ENCODE measurements around the gene TMEM129. TPM values are rescaled to one million over a fixed set of nuclear protein-coding genes. Genes with fewer than 3 reads are reported as not detected.
"Not testable (repeated sequence)": the region's sequence is repeated elsewhere in the genome, so short reads cannot be mapped to it uniquely, and the experiment has no call there.

TMEM129 gene
- total RNA-seq, 1 donor from 2014 or later, result 34.7 TPM

DNA sequence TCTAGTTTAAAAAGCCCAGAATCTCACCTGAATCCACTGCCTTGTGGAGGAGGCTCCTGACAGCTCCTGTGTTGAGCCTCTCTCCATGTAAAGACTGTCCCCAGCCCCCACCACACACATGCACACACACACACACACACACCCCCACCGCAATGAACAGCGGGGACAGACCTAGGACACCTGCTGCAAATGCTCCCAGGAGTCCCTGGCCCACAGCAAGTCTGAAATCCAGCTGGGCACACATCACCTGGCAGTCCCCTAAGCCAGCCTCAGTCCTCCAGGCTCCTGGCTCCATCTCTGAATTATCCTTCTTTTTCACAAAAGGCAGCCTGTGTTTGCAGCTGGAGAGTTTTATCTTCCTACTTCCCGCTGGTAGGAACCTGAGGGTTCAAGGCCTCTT lies 30.4 kb downstream of the TMEM129 start:
- no peak for DNase-seq

DNA sequence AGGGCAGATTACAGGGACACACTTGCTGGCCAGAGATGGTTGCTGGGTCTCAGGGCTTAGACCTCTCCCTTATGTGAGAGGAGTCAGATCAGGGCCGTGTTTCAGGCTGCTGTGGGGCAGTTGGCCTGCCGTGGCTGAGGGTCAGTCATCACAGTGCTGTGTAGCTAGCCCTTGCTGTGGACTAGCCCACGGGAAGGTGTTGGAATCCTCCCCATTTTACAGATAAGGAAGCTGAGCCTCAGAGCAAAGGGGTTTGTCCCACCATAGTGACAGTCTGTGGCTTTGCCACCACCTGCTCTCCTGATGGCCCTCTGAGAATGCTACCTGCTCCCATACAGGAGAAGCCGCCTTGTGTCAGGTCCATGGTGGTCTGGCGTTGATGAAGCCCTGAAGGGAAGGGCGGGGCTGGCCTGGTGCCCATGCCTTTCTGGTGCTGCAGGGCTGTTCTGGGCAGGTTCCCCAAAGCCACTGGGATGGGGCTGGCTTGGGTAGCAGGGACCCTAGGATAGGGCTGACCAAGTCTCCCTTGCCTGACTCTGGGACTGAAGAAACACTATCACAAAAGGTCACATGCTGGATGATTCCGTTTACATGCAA lies 34.6 kb downstream of the TMEM129 start:
- no peak for DNase-seq

DNA sequence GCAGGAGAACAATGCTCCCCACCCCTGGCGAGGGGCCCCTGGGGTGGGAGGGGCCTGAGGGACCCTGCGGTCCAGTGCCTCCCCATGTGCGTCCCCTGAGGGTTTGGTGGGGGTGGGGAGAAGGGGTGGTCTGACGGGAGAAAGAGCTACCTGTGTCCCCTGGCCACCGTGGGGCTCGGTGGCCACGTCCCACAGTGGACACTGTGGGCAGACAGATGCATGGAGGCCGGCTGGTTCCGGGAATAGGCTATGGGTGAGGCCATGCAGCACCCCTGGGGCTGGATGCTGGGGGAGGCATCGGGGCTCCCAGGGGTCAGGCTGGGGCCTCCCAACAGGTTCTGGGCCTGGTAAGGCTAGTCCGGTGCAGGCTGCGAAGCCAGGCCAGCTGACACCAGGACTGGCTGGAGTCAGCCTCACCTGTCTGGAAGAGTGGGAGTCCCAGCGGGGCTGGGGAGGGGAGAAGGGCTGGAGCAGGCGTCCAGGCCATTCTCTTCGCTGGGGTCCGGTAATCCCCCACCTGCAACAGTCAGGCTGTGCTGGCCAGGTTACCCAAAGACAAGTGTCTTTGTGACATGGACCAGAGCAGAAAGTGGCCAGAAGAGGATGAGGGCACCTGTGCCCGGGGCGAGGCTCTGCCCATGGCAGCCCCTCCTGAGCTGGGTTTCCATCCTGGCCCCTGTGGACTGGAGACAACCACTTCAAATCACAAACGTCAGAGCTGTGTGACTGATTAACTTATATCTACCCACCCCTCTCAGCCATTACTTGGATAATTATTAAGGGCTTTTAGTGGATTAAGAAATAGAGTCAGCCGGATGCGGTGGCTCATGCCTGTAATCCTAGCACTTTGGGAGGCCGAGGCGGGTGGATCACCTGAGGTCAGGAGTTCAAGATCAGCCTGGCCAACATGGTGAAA lies 35.6 kb downstream of the TMEM129 start:
- no peak for DNase-seq

DNA sequence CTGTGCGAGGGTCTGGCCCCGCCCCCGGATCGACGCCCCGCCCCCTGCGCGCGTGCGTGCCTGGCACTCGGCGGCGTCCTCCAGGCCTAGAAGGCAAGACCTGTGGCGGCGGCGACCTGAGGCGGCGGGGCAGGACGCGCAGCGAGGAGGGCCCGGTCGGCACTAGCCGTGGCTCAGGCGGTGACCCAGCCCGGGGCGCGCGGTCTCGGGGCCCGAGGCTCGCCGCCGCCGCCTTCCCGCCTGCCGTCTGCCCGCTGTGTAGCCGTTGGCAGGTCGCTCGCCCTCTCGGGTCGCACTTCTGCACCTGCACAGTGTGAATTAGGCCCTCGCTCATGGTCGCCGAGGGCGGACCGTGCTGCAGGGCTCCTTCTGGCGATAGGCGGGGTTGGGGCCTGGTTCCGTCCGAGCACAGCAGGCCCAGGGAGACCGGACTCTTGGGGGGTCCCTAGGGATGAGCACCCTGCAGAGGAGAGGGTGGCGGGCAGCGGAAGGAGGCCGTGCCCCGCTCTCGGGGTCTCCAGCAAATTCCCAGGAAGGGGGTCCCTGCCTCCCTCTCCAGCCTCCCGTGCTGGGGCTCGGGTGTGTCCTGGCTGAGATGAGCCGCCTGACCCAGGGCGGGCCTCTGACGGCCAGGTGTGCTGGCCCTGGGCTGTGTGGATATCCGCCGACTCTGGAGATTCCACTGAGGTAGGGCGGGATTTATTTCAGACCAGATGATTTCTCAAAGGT lies 36.5 kb downstream of the TMEM129 start:
- no peak for DNase-seq

DNA sequence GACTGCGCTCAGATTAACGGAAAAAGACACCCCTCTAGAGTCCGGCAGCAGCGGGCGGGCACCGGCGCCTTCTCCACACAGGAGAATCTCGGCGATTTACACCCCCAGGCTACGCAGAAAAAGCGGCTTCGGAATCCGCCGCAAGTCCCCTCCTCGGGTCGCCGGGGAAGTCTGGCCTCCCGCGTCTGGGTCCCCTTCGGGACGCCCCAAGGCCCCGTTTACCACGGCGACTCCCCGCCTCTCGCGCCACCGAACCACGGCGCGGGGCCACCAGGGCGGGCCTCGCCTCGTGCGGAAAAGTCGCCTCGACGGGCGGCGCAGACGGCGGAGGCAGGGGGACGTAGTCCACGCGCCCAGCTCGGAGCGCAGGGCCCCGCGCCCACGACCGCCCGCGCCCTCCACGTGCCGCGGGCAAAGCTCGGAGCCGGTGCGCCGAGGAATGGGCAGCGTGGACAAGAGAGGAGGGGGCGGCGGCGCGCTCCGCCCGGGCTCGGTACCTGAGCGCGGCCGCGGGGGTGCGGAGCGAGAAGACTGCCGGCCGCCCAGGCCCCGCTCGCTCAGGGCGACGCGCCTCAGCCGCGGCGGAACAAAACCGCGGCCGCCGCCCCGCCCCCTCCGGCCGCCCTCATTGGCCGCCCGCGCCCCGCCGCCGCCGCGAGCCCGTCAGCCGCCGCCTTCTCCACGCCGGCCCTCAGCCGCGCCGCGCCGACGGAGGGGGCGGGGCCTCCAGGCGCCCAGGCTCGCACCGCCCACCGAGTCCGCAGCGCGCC lies 37.2 kb downstream of the TMEM129 start, which contains the start of gene FAM53A:
Gene FAM53A (minus strand): TSS at position 578 of the 770 bp plus-strand sequence. CDS start 15,572 bp downstream, outside the sequence.
- peak; percentile 90 for DNase-seq

DNA sequence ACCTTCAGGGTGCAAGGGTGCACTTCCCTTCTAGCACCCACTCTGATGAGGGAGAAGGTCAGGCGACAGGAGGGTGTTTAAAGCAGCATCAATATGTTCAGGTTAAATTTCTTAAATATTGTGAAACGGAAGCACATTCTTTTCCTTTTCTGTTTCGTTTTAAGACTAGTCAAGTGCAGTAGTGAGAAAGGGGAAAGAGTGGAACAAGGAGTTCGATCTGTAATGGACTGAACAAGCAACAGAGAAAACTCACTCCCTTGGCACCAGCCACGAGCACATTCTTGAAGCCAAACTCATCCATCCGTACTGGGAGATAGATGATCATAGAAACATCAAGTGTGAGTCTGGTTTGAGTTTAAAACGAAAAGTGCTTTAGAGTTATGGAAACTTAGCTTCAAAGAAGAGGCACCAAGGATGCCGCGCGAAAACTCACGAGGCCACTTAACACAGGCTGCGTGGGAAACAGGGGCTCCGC lies 37.8 kb downstream of the TMEM129 start:
- DNase-seq, result peak; percentile 49

DNA sequence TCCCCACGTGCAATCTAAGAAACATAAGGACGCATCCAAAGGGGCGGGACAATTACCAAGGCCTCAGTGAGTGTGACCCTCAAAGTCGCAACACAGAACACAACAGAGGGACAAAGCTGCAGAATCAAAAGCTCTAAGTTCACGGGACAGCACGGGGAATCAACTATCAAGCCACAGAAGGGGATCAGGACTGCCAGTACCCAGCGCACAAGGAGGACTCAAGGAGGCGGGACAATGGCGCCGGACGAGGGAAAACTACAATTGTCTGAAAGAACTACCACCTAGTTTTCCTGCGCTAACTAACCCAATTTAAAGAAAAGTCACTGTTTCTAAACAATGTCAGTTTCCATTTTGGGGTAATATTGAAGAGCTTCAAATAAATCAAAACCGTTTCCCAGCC lies 38.3 kb downstream of the TMEM129 start:
- no peak for DNase-seq

DNA sequence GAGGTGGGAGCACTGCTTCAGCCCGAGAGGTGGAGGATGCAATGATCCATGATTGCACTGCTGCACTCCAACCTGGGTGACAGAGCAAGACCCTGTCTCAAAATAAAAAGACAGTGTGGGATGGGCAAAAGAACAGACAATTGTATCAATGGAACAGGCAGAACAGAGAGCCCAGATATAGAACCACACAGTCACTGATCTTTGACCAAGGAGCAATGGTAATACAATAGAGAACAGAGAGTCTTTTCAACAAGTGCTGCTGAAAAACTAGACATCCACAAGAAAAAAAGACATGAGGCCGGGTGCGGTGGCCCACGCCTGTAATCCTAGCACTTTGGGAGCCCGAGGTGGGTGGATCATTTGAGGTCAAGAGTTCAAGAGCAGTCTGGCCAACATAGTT lies 42.9 kb downstream of the TMEM129 start:
- DNase-seq, result no peak

DNA sequence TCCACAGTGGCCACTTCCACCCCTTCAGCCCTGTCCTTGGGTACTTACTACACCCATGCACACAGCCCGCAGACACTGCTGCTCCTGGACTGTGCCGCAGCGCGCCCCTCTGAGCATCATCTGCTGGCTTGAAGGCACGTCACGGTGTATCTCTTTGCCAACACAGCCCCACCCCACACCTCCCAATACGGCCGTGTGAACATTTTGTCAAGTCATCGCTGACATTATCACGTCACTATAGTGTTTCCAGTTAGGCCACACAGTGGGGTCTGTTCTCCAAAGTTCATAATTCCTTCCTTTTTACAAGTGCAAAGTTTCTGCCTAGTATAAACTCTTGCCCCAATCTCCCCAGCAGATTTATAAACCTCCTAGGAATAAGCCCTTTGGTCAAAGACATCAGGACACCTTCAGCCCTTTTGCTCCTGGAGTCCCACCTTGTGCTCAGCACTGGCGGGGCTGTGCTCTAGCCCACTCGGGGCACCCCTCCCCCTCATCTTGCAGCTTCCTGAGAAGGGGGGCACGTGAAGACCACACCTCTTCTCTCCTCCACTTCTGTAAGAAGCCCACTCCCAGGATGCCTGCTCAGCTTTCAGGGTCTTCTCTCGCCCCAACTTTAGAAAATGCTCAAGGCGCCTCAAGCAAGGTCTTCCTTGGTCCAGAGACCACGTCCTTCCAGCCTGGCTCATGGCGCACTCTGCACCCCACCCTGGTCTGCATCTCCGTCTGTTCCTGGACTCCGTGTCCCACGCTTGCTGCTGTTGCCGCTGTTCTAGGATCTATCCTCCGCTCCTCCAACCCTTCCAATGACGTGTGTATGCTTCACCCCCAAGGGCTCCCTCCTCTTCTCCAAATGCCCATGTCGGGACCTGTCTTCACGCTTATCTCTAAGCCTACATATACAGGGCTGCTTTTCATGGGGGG lies 44.3 kb downstream of the TMEM129 start:
- DNase-seq, result no peak

DNA sequence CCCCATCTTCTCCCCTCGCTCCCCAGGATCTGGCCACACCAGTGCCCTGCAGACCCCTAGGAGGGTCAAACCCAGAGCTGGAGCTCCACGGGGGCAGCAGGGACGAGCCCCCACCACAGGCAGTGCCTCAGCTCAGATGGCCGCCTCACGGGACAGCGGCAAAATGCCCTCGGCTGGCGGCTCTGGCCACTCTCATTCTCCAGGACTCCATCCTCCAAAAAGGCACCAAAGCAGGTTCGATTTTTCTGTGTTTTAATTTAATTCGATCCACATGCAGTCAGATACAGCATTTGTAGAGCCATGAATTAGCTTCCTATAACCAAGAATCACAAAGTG lies 45.4 kb downstream of the TMEM129 start:
- no peak for DNase-seq

DNA sequence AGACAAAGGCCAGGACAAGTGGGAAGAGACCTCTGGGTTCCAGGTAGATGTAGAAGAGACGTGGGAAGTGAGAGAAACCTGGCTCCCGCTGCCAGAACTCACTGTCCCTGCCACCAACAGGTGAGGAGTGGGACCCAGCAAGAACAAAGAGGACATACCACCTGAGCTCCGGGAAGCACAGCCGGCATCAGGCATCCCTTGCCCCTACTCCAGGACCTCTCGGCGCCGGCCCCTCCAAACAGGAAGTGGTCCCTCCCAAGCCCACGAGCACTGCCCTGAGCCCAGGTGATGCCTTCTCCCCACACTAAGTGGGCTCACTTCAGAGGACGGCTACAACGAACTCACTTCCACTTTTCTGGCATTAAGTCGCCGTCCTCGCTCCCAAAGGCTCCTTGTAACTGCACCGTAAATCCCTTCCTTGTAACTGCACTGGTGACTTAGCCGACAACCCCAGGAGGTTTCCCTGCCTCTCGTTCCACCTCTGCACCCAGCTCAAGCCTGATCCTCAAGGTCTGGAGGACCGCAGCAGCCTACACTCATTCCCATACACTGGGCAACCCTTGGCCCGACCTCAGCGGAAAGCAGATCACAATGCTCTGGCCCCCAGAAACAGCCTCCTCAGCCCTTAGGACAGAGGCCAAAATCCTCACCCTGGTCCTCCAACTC lies 45.9 kb downstream of the TMEM129 start:
- no peak for DNase-seq

DNA sequence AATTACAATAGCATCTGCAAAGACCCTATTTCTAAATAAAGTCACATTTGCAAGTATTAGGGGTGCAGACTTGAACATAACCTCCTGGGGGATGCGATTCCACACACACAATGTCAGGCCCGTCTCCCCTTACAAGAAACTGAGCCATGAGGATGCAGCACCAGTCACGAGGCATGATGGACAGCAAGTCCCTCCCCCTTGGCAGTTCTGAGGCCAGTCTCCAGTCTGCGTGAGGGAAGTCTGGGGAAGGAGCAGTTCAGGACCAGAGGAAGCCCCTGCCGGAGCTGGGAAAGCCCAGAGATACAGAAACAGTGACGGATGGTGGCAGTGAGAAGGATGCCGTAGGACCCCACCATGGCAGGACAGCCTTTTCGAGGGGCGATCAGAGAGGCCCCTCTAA lies 46.4 kb downstream of the TMEM129 start:
- no peak for DNase-seq

DNA sequence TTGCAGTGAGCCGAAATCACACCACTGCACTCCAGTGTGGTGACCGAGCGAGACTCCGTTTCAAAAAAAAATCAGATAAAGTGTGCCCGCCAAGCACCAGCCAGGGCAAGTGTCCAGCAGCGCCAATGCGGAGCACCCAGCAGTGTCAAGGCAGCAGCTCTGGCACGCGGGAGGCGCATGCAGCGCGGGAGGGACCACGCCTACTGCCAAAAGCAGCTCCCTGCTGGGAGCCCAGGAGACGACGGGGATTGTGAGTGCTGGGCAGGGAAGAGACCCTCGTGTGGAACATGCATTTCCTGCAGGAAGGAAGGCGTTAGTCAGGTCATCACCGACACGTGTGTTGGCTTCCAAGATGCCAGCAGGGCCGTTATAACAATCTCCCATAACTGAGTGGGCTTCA lies 47.5 kb downstream of the TMEM129 start:
- DNase-seq, result peak; percentile 9

DNA sequence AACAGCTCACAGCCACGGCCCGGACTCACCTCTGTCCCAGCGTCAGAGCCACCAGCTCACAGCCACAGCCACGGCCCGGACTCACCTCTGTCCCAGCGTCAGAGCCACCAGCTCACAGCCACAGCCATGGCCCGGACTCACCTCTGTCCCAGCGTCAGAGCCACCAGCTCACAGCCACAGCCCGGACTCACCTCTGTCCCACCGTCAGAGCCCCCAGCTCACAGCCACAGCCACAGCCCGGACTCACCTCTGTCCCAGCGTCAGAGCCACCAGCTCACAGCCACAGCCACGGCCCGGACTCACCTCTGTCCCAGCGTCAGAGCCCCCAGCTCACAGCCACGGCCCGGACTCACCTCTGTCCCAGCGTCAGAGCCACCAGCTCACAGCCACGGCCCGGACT lies 50.1 kb downstream of the TMEM129 start:
- DNase-seq, result not testable (repeated sequence)

DNA sequence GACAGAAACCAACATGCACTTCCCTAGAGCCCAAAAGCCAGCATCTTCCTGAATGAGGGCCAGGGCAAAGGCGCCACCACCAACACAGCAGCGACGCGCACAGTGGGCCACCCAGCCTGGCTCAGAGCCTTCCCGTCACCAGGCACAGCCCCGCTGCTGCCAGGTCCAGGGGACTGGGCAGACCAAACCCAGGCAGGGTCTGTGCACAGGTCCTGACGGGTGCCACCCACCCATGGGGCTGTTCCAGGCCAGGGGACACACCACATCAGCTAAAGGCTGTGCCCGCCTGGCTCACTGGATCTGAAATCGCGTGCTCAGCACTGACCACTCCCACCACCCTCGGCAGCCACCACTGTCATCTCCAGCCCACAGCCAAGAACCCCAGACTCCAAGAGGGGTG lies 50.8 kb downstream of the TMEM129 start:
- DNase-seq, result no peak

DNA sequence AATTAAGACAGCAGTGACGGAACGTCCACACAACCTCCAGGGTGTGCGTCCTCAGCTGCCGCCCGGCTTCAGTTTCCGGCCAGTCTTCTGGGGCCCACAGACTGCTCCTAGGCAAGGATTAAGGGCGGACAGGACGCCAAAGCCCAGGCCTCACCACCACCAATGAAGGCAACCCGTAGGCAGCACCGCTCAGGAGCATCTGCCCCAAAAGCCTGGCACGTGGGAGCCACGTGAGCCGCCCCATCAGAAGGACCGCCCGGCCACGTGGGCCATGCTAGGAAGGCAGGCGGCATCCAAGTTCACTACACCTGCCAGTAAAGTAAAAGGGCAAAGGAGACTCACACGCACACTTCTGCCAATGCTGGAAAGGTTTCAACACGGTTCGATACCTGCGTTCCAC lies 51.3 kb downstream of the TMEM129 start:
- no peak for DNase-seq

DNA sequence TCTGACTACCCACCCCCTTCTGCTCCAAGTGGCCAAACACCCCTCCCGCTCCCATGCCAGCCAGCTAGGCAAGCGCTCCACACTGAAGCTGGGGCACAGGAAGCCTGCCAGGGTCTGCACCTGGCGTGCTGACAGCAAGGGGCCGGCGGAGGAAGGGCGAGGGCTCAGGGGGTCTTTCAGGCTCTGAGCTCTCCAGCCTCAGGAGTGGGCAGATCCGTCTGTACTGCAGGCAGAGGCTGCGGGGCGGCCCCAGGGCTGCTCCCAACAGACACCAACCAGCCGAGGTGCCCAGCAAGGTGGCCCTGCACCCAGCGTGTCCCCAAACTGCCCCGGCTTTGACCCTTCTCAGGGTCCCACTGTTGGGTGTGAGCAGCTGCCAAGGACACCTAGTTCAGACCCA lies 51.9 kb downstream of the TMEM129 start:
- DNase-seq, result no peak

DNA sequence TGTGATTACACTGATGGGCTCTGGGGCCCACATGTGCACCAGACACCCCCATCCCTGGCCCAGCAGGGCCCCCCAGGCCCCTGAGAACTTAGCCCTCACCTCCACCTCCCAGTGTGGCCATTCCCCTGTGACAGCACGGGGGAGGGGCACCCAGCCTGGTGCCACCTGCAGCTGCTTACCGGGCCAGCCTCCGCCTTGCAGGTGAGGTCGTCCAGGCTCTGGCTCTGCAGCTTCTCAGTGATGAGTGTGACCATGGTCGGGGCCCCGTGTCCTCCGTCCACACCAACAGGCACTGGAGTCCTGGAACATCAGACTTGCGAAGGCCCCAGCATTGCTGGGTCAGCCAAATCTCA lies 52.7 kb downstream of the TMEM129 start:
- no peak for DNase-seq

DNA sequence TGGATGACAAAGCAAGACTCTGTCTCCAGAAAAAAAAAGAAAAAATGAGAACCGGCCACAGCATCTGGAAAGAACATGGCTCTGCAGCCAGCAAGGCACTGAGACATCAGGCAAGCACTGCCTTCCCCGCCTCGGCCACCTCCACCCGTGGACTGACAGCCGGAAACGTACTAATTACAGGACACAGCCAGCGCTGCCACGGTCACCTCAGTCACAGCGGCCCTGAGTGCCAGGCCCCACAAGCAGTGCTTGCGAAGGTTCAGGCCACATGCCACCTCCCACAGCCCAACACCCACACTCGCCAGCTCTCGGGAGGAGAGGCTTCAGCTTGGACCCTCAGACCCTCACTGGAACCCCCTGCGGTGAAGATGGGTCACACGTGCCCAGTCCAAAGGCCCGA lies 53.9 kb downstream of the TMEM129 start:
- no peak for DNase-seq

DNA sequence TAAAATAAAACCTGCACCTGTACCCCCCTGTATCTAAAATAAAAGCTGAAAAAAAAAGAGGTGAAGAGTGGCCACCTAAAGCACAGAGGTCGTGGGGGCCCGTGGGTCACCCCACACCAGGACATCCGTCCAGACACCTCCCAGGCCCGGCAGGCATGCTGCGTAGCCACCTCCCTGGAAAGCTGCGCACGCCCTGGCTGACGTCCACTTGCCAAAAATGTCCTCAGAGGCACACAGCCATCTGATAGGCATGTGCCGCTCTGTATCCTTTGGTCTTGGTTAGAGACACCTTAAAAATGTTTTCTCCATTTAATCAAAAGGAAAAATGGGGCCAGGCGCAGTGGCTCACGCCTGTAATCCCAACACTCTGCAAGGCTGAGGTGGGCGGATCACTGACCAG lies 54.7 kb downstream of the TMEM129 start:
- DNase-seq, result no peak
